B cell (primary cell): ENCODE results near the gene TMEM273. TPM values are rescaled to one million over a fixed set of nuclear protein-coding genes. Genes with fewer than 3 reads are reported as not detected.

ENCODE experiments used
- ATAC-seq: fragments of 200-7000 bp; cut with Tn5 transposase; one replicate; pipeline ENCODE4 v1.10.0; 2021; ENCODE audit warnings: low read depth, mild to moderate bottlenecking, moderate number of reproducible peaks, moderate library complexity
- CTCF ChIA-PET: fragments of 350-600 bp; sonication (Branson Sonifier 250); formaldehyde crosslinking; loops from one replicate; lab custom pipeline; 2021; ENCODE audit warnings: antibody characterized with exemption, inconsistent platforms; lab: Charles Lee
- POLR2A ChIA-PET: fragments of 350-600 bp; sonication (Branson Sonifier 250); formaldehyde crosslinking; loops from one replicate; lab custom pipeline; 2021; ENCODE audit warnings: antibody characterized with exemption; lab: Charles Lee
- DNase-seq: peaks from one replicate; pipeline ENCODE4 v3.0.0; 2013
- H2AFZ ChIP-seq: 2 replicates; pipeline ENCODE4 v1.6.1; 2012; ENCODE audit warnings: mild to moderate bottlenecking, low read depth, low read length; ENCODE audit not compliant: insufficient read depth, poor library complexity, severe bottlenecking
- H3K27ac ChIP-seq, 2 donors: 1 replicate in 1 of 2; 2 replicates in 1 of 2; pipeline ENCODE4 v1.5.1; 2012 to 2013; ENCODE audit warnings: low read length in 2 of 2, mild to moderate bottlenecking in 2 of 2, moderate library complexity in 1 of 2
- H3K27me3 ChIP-seq, 4 experiments: fragments of 200-600 bp in 1 of 4; sonication (generic) in 1 of 4; replicated peaks in 1 of 4; 1 replicate in 2 of 4; 2 replicates in 2 of 4; pipeline versions ENCODE4 v1.6.1 to v1.7.0; 2013 to 2016; ENCODE audit warnings: low read length in 3 of 4, mild to moderate bottlenecking in 2 of 4, mixed read lengths in 1 of 4, moderate library complexity in 1 of 4; ENCODE audit not compliant: insufficient read depth in 4 of 4, control insufficient read depth in 3 of 4; ENCODE audit errors: control extremely low read depth in 1 of 4
- H3K36me3 ChIP-seq, 2 experiments: replicated peaks in 1 of 2; 1 replicate in 1 of 2; 2 replicates in 1 of 2; pipeline versions ENCODE4 v1.6.1 to v1.7.1; 2013; ENCODE audit warnings: low read length in 1 of 2; ENCODE audit not compliant: insufficient read depth in 2 of 2, control insufficient read depth in 1 of 2; ENCODE audit errors: control extremely low read depth in 1 of 2, extremely low read depth in 1 of 2
- H3K4me1 ChIP-seq, 2 donors: fragments of 200-600 bp in 1 of 2; sonication (generic) in 1 of 2; 1 replicate in 1 of 2; 2 replicates in 1 of 2; pipeline versions ENCODE4 v1.5.1 to v1.6.1; 2013 to 2017; ENCODE audit warnings: low read length in 2 of 2; ENCODE audit not compliant: control insufficient read depth in 2 of 2, insufficient read depth in 2 of 2
- H3K4me2 ChIP-seq: replicated peaks from 2 replicates; pipeline ENCODE3; 2012; ENCODE audit warnings: mild to moderate bottlenecking, low read depth, low read length; ENCODE audit not compliant: poor library complexity, severe bottlenecking
- H3K4me3 ChIP-seq, 5 experiments: fragments of 200-600 bp in 1 of 5; sonication (generic) in 1 of 5; 1 replicate in 3 of 5; 2 replicates in 2 of 5; pipeline versions ENCODE4 v1.5.1 to v1.7.0; 2011 to 2016; ENCODE audit warnings: low read length in 4 of 5, mild to moderate bottlenecking in 4 of 5, low read depth in 2 of 5, control low read depth in 1 of 5, moderate library complexity in 1 of 5; ENCODE audit not compliant: insufficient read depth in 1 of 5; ENCODE audit errors: control extremely low read depth in 1 of 5, extremely low read depth in 1 of 5
- H3K79me2 ChIP-seq: fragments of 200-600 bp; sonication (generic); one replicate; pipeline ENCODE4 v1.6.0; 2016; ENCODE audit warnings: low read length; ENCODE audit not compliant: control insufficient read depth, insufficient read depth
- H3K9ac ChIP-seq: fragments of 200-600 bp; sonication (generic); 2 replicates; pipeline ENCODE4 v1.6.1; 2017; ENCODE audit warnings: mild to moderate bottlenecking, low read length, moderate library complexity
- H3K9me3 ChIP-seq, 3 donors: one replicate each; pipeline versions ENCODE4 v1.6.1 to v1.7.1; 2013; ENCODE audit warnings: low read length in 2 of 3; ENCODE audit not compliant: control insufficient read depth in 2 of 3, insufficient read depth in 1 of 3; ENCODE audit errors: control extremely low read depth in 1 of 3
- H4K20me1 ChIP-seq: 2 replicates; pipeline ENCODE4 v1.6.0; 2012; ENCODE audit warnings: mild to moderate bottlenecking, low read length; ENCODE audit not compliant: insufficient read depth, control insufficient read depth, poor library complexity, severe bottlenecking
- H3K27ac Mint-ChIP-seq: one replicate; pipeline ENCODE4 v1.8.0; 2021; ENCODE audit warnings: mixed read lengths
- H3K27me3 Mint-ChIP-seq: one replicate; pipeline ENCODE4 v1.8.0; 2021; ENCODE audit warnings: mixed read lengths
- H3K4me1 Mint-ChIP-seq: one replicate; pipeline ENCODE4 v1.8.0; 2021; ENCODE audit warnings: mixed read lengths
- H3K4me3 Mint-ChIP-seq: one replicate; pipeline ENCODE4 v1.8.0; 2021; ENCODE audit warnings: mixed read lengths
- H3K9me3 Mint-ChIP-seq: one replicate; pipeline ENCODE4 v1.8.0; 2022; ENCODE audit warnings: mixed read lengths; ENCODE audit not compliant: insufficient read depth
- CTCF ChIP-seq: fragments of 200-600 bp; IDR thresholded peaks from one replicate; pipeline ENCODE4 v1.8.0; 2022; ENCODE audit warnings: antibody characterized with exemption, mild to moderate bottlenecking
- EZH2 ChIP-seq: IDR thresholded peaks from 2 replicates; pipeline ENCODE4 v1.6.1; 2012; ENCODE audit warnings: borderline replicate concordance, low read depth, mild to moderate bottlenecking, moderate library complexity, low read length; ENCODE audit not compliant: insufficient read depth, poor library complexity, severe bottlenecking
- WGBS: methylation state at CpG from one replicate; pipeline ENCODE4 v1.1.5; 2013; ENCODE audit warnings: missing lambda C conversion rate; ENCODE audit not compliant: insufficient coverage; 5-methylcytosine and 5-hydroxymethylcytosine counted together
- intact Hi-C: fragments of 100-400 bp; cut with micrococcal nuclease; formaldehyde crosslinking; loops from one replicate; pipeline ENCODE4 v1.10.0; 2022
- polyA plus RNA-seq: library from polyadenylated mRNA; depleted of rRNA; stranded (reverse); fragments of >200 nt; gene quantifications from 2 replicates; pipeline ENCODE4 v1.2.3, GENCODE V29; 2012
- total RNA-seq, 2 donors: library from RNA; stranded (reverse); fragments of 120-200 nt in 1 of 2; gene quantifications; 1 replicate in 1 of 2; 2 replicates in 1 of 2; pipeline versions ENCODE4 v1.2.3 to v1.2.4, GENCODE V29; 2013 to 2022

The TMEM273 gene
- total and polyA plus RNA-seq, 2 donors (not counting 1 experiment from before 2014, with no cell fraction given): 36.0 to 36.4 TPM

GRCh38 chr10:49123981-49124950, 63.9 kb downstream of the TMEM273 start:
- H4K20me1 ChIP-seq: no peaks in the 10 kb centered on the region

More at GRCh38 chr10:49123981-49124950, 63.9 kb downstream of the TMEM273 start:
- Histone ChIP-seq H3K36me3 (no peaks in the 10 kb centered on the region), H3K4me2 (no peak overlapping the region), H3K4me1 (no peaks in the 10 kb centered on the region), H2AFZ (no peak overlapping the region), H3K4me3 (no peak overlapping the region), H3K9ac (no peak overlapping the region), H3K27ac (no peak overlapping the region), H3K9me3 (peaks cover 0 to 4% (median 0%) of the 10 kb centered on the region in 3 donors), H3K27me3 (peaks cover 0 to 8% (median 0%) of the 10 kb centered on the region in 4 experiments), H3K79me2 (no peaks in the 10 kb centered on the region)
- no peaks in the 10 kb centered on the region for H3K9me3 Mint-ChIP-seq
- DNase-seq: no peak
- ChIA-PET CTCF (no interaction called here), POLR2A (no interaction called here)
- intact Hi-C loops: no loop called here
- H3K27ac Mint-ChIP-seq: no peak overlapping the region
- no peak for ATAC-seq
- peaks cover 15% of the 10 kb centered on the region for H3K27me3 Mint-ChIP-seq
- TF ChIP-seq EZH2: no peak
- no peak for TF ChIP-seq CTCF
- H3K4me3 Mint-ChIP-seq: no peak overlapping the region
- WGBS: 95% methylated on average over 4 of the region's 7 CpGs
- no peaks in the 10 kb centered on the region for H3K4me1 Mint-ChIP-seq
